DOHH2 (cell line): ENCODE data around the gene NEK8.
A peak's percentile ranks its signal among the peaks of the same experiment; 100 is the strongest.

ENCODE experiments used
- H3F3A ChIP-seq: fragments of 200-600 bp; sonication (generic), shearing (Covaris generic); 2 replicates; pipeline ENCODE4 v1.6.0; 2016; ENCODE audit warnings: antibody characterized with exemption, mild to moderate bottlenecking; ENCODE audit not compliant: control insufficient read depth, insufficient read depth
- H3K27ac ChIP-seq: fragments of 200-600 bp; sonication (generic); 2 replicates; pipeline ENCODE4 v1.5.1; 2014; ENCODE audit warnings: low read depth, mild to moderate bottlenecking, low read length, moderate library complexity
- H3K27me3 ChIP-seq: fragments of 200-600 bp; sonication (generic); 2 replicates; pipeline ENCODE4 v1.6.1; 2014; ENCODE audit warnings: mild to moderate bottlenecking, low read length, mixed read lengths; ENCODE audit not compliant: control insufficient read depth
- H3K36me3 ChIP-seq: fragments of 200-600 bp; sonication (generic); 2 replicates; pipeline ENCODE4 v1.6.1; 2014; ENCODE audit warnings: mild to moderate bottlenecking, low read length, moderate library complexity, mixed read lengths; ENCODE audit not compliant: control insufficient read depth
- H3K4me1 ChIP-seq: fragments of 200-600 bp; sonication (generic); 2 replicates; pipeline ENCODE4 v1.6.1; 2014; ENCODE audit warnings: mild to moderate bottlenecking, low read length, mixed read lengths; ENCODE audit not compliant: control insufficient read depth
- H3K4me2 ChIP-seq: fragments of 200-600 bp; sonication (generic); 2 replicates; pipeline ENCODE4 v1.6.0; 2014; ENCODE audit warnings: mild to moderate bottlenecking, low read length, moderate library complexity
- H3K4me3 ChIP-seq: fragments of 200-600 bp; sonication (generic); 2 replicates; pipeline ENCODE4 v1.5.1; 2014; ENCODE audit warnings: mild to moderate bottlenecking, low read length, mixed read lengths
- H3K79me2 ChIP-seq: fragments of 200-600 bp; sonication (generic); 2 replicates; pipeline ENCODE4 v1.6.1; 2014; ENCODE audit warnings: mild to moderate bottlenecking, low read length, mixed read lengths; ENCODE audit not compliant: control insufficient read depth
- H3K9me2 ChIP-seq: fragments of 200-600 bp; sonication (generic); replicated peaks from 2 replicates; pipeline ENCODE4 v1.6.1; 2014; ENCODE audit warnings: mild to moderate bottlenecking, low read length, mixed read lengths; ENCODE audit not compliant: control insufficient read depth
- H3K9me3 ChIP-seq: fragments of 200-600 bp; sonication (generic); 2 replicates; pipeline ENCODE4 v1.6.1; 2014; ENCODE audit warnings: antibody characterized with exemption, low read length, mixed read lengths; ENCODE audit not compliant: control insufficient read depth, insufficient read depth
- H4K20me1 ChIP-seq: fragments of 200-600 bp; sonication (generic); 2 replicates; pipeline ENCODE4 v1.6.0; 2014; ENCODE audit warnings: low read depth, mild to moderate bottlenecking, antibody characterized with exemption, low read length, moderate library complexity; ENCODE audit not compliant: control insufficient read depth, insufficient read depth
- EZH2phosphoT487 ChIP-seq: fragments of 200-600 bp; sonication (generic); IDR thresholded peaks from 2 replicates; pipeline ENCODE4 v1.6.1; 2017; ENCODE audit warnings: borderline replicate concordance, mild to moderate bottlenecking, antibody characterized with exemption, low read length, moderate library complexity, mixed read lengths
- TF ChIP-seq, protein P1 (sequence below): fragments of 200-600 bp; sonication (generic); IDR thresholded peaks from one replicate; pipeline ENCODE4 v1.5.1; 2014; ENCODE audit warnings: antibody characterized with exemption, mild to moderate bottlenecking, low read depth, low read length; ENCODE audit not compliant: poor library complexity, severe bottlenecking

Gene NEK8

DNA sequence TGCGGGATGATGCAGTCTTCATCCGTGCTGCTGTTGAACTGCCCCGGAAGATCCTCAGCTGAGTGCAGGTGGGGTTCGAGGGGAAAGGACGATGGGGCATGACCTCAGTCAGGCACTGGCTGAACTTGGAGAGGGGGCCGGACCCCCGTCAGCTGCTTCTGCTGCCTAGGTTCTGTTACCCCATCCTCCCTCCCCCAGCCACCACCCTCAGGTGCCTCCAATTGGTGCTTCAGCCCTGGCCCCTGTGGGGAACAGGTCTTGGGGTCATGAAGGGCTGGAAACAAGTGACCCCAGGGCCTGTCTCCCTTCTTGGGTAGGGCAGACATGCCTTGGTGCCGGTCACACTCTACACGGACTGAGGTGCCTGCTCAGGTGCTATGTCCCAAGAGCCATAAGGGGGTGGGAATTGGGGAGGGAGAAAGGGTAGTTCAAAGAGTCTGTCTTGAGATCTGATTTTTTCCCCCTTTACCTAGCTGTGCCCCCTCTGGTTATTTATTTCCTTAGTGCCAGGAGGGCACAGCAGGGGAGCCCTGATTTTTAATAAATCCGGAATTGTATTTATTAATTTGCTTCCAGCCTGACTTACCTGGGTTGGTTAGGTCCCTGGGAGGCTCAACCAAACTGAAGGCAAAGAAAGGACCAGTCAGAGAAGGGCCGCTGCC, 21.1 kb downstream of the NEK8 start:
- Histone ChIP-seq H3K9me3 (no peaks in the 10 kb centered on the region), H3K4me3 (no peak overlapping the region), H3K27ac (peak overlapping the region; percentile 14; the same call in 1 of the 2 replicates), H4K20me1 (peaks cover 27% of the 10 kb centered on the region), H3K9me2 (no peaks in the 10 kb centered on the region), H3F3A (peaks cover 26% of the 10 kb centered on the region), H3K27me3 (no peaks in the 10 kb centered on the region), H3K4me1 (peaks cover 30% of the 10 kb centered on the region), H3K36me3 (peaks cover 76% of the 10 kb centered on the region), H3K4me2 (peak overlapping the region; percentile 7), H3K79me2 (peaks cover 53% of the 10 kb centered on the region)
- TF ChIP-seq, protein P1, sequence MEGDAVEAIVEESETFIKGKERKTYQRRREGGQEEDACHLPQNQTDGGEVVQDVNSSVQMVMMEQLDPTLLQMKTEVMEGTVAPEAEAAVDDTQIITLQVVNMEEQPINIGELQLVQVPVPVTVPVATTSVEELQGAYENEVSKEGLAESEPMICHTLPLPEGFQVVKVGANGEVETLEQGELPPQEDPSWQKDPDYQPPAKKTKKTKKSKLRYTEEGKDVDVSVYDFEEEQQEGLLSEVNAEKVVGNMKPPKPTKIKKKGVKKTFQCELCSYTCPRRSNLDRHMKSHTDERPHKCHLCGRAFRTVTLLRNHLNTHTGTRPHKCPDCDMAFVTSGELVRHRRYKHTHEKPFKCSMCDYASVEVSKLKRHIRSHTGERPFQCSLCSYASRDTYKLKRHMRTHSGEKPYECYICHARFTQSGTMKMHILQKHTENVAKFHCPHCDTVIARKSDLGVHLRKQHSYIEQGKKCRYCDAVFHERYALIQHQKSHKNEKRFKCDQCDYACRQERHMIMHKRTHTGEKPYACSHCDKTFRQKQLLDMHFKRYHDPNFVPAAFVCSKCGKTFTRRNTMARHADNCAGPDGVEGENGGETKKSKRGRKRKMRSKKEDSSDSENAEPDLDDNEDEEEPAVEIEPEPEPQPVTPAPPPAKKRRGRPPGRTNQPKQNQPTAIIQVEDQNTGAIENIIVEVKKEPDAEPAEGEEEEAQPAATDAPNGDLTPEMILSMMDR = no peak
- no peak for TF ChIP-seq EZH2phosphoT487

DNA sequence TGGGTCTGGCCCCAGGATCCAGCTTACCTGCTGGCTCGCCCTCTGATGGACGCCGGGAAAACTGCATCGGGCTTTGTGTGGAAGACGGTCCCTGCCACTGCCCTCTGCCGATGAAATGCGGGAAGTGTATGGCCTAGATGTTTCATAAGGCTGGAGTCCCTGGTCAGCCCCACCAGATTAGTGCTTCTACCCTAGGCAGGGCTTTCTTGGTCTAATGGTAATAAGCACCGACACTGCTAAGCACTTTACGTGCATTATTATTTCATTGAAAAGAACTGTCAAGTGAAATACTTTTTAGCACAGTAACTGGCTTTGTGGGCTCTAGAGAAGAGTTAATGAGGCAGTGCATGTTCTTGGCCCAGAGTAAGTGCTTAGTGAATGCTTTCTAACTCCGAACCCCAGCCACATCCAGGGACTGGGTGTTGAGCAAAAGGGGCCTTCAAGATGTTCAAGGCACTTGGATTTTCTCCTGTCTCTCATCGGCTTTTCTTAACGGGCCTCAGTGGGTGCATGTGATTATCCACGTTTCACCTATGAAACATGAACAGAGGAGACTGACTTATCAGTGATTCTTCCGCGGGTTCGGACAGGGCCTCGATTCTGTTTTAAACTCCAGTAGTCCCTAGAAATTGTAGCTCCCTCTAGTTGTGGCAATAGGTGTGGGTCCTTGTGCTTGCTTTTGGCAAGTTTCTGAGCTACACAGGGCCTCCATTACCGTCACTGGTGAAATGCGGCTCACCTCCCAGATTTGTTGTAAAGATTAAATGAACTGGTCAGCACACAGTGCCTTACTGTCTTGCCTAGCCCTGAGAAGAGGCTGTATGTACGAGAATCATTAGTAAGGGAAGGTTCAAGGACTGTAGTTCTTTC, 21.8 kb downstream of the NEK8 start:
- Histone ChIP-seq H3K4me3 (no peak overlapping the region), H3K27ac (0 out of 2 replicates have a peak overlapping the region, but pooled peaks have one; percentile 14), H3K4me2 (peak overlapping the region; percentile 6; the same call in 1 of the 2 replicates), H3K4me1 (peaks cover 29% of the 10 kb centered on the region), H3K27me3 (no peaks in the 10 kb centered on the region), H3K36me3 (peaks cover 69% of the 10 kb centered on the region), H3F3A (peaks cover 26% of the 10 kb centered on the region), H3K79me2 (peaks cover 45% of the 10 kb centered on the region), H3K9me2 (no peaks in the 10 kb centered on the region), H4K20me1 (peaks cover 26% of the 10 kb centered on the region), H3K9me3 (no peaks in the 10 kb centered on the region)
- TF ChIP-seq EZH2phosphoT487 = no peak
- TF ChIP-seq, protein P1 = peak; percentile 97

DNA sequence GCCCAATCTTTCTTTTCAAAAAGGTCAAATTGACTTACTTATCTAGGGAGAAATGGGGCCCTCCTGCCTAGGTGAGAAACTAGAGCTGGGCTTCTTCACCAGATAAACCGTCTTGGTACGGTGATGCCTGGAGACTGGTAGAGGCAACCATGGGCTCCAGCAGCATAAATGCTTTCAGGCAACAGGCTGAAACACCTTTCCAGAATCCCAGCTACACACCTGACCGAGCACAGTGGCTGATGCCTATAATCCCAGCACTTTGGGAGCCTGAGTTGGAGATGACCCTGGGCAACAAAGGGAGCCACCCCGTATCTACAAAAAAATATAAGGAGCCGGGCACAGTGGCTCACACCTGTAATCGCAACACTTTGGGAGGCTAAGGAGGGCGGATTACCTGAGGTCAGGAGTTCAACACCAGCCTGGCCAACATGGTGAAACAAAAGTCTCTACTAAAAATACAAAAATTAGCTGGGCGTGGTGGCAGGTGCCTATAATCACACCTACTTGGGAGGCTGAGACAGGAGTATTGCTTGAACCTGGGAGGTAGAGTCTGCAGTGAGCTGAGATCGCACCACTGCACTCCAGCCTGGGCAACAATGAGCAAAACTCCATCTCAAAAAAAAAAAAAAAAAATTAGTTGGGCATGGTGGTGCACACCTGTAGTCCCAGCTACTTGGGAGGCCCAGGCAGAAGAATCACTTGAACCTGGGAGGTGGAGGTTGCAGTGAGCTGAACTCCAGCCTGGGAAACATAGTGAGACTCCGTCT, 23.2 kb downstream of the NEK8 start:
- H3K4me2 ChIP-seq = no peak overlapping the region
- peaks cover 15% of the 10 kb centered on the region for H3K4me1 ChIP-seq
- H3K36me3 ChIP-seq = peaks cover 56% of the 10 kb centered on the region
- peaks cover 15% of the 10 kb centered on the region; the same call in 1 of the 2 replicates for H4K20me1 ChIP-seq
- H3K9me3 ChIP-seq = no peaks in the 10 kb centered on the region
- no peaks in the 10 kb centered on the region for H3K9me2 ChIP-seq
- peaks cover 31% of the 10 kb centered on the region for H3K79me2 ChIP-seq
- H3K27me3 ChIP-seq = no peaks in the 10 kb centered on the region
- peaks cover 26% of the 10 kb centered on the region for H3F3A ChIP-seq
- no peak overlapping the region for H3K4me3 ChIP-seq
- H3K27ac ChIP-seq = no peak overlapping the region
- TF ChIP-seq, protein P1 = no peak
- TF ChIP-seq EZH2phosphoT487 = no peak
